HG02588 (cell line): ENCODE results near the gene CDH15.
A peak's percentile ranks its signal among the peaks of the same experiment; 100 is the strongest.
"Not testable (repeated sequence)": the region's sequence is repeated elsewhere in the genome, so short reads cannot be mapped to it uniquely, and the experiment has no call there.

Experiments used
- ATAC-seq: cut with Tn5 transposase; IDR thresholded peaks from one replicate; pipeline ENCODE4 v1.9.1; 2021; ENCODE audit warnings: mild to moderate bottlenecking, moderate library complexity; ENCODE audit not compliant: unreplicated experiment

Gene CDH15

DNA sequence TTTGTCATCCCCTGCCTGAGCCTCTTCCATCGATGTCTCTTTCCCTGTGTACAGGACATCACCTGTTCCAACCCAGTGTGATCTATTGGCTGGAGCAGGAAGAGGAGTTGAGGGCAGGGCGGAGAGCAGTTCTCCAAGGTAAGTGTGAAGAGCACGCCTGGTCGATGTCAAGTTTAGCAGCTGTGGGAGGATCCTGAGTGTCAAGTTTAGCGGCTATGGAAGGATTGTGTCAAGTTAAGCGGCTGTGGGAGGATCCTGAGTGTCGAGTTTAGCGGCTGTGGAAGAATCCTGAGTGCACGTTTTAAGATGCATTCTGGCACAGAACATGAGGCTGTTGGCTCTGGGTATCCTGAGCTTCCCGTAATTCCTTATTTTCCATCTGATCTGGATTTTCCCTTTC is 53.1 kb downstream of the CDH15 start:
- no peak for ATAC-seq

DNA sequence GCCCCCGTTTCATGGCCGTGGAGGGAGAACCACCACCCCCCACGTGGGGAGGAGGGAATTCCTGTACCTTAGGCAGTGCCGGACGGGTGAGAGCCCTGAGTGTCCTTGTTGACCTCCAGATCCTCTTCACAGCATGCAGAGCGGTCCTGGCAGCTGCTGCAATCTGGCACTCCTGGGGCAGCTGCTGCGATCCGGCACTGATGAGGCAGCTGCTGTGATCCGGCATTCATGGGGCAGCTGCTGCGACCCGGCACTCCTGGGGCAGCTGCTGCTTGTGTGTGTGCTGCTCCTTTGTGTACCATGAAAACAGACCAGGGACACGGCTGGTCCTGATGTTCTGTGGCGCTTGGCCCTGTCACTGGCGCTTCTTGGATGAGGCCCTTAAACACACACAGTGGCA is 58.7 kb downstream of the CDH15 start:
- ATAC-seq: no peak

DNA sequence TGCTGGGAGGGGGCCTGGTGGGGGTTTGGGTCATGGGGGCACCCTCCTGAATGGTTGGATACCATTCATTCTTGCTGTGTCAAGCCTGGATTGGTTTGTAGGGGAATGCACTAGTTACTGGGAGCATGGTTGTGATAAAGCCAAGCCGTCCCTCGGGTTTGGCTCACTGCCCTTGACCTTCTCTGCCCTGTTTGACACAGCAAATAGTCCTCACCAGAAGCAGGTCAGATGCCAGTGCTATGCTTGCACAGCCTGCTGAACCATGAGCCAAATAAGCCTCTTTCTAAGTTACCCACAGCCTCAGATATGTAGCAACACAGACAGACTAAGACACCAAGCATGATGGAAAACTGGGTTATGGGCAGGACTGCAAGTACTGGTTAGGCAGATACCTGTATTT is 60.6 kb downstream of the CDH15 start:
- ATAC-seq: no peak

DNA sequence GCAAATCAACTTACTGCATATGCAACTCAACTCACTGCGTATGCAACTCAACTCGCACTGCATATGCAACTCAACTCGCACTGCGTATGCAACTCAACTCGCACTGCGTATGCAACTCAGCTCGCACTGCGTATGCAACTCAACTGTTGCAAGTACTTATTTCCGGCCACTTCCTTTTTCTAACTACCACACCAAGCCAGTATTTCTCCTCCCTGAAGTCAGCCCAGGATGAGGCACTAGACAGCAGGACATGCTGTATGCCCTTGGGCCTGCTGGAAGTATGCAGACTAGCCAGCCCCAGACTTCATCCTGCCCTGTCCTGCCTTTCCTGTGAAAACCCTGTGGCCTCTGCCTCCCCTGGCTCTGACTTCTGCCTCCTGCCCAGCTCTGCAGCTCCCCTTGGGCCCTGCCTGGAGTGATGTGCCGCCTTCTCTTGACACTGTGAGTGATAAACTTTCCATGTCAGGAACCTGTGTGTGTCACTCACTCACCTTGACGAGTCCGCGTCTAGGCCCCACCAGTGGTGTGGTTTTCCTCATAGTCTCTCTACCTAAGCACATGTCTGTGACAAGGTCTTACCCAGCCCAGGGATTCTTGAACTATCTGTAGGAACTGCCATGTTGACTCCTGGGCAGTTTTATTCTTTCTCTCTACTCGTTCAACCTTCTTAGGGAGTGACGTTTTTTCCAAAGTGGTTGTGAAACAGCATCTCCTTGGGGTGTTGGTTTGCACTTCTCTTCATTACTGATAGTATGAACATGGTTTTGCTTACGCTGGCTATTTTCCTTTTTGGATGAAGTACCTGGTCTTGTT is 62.3 kb downstream of the CDH15 start:
- no peak for ATAC-seq

DNA sequence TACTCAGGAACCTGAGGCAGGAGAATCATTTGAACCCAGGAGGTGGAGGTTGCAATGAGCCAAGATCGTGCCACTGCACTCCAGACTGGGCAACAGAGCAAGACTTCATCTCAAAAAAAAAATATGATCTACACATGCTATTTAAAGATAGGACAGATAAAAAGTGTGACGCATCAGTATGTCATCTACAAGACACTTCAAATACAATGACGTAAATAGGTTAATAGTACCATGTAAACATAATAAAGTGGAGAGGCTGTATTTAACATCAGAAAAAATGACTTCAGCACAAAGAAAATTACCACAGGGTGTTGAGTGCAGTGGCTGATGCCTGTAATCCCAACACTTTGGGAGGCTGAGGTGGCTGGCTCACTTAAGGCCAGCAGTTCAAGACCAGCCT is 66.2 kb downstream of the CDH15 start:
- ATAC-seq: no peak

DNA sequence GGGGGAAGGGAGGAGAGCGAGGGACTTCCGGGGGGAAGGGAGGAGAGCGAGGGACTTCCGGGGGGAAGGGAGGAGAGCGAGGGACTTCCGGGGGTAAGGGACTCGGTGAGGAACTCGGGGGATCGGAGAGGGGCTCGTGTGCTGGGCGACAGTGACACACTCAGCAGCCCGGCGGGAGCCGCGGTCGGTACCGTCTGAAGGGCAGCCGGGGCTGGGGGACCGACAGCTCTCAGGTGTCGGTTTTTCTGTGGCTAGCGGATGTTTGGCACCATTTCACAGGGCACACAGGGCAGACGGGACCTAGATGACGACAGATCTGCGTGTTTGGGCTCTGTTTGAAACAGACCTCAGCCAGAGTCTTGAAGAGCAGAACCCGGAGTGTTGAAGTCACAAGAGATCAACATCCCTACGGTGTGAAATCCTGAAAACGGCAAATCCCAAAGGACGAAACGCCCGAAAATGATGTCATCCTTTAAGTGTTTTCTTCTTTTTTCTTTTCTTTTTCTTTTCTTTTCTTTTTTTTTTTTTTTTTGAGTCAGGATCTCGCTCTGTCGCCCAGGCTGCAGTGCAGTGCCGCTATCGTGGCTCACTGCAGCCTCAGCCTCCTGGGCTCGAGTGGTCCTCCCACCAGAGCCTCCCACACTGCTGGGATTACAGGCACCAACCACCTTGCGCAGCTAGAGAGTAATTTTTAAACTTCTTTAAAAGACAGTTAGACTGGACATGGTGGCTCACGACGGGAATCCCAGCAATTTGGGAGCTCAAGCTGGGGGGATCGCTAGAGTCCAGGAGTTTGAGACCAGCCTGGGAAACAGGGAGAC is 69.8 kb downstream of the CDH15 start:
- peak; percentile 63 for ATAC-seq

DNA sequence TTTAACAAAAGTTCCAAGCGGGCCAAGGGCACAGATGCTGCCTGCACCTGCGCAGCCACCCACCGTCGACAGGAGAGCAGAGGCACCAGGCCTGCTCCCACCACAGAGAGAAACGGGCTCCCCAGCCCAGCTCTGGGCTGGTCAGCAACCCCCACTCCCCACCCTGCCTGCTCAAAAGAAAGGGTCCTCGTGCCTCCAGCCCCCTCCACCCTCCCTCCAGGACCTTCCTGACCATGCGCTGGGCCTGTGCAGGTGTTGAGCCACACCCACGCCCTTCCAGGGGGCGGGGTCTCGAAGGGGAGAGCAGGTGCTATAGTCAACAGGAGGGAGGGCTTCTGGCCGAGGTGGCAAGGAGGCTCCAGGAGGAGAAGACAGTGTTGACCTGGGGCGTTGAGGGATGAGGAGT is 71.2 kb downstream of the CDH15 start:
- ATAC-seq: no peak

DNA sequence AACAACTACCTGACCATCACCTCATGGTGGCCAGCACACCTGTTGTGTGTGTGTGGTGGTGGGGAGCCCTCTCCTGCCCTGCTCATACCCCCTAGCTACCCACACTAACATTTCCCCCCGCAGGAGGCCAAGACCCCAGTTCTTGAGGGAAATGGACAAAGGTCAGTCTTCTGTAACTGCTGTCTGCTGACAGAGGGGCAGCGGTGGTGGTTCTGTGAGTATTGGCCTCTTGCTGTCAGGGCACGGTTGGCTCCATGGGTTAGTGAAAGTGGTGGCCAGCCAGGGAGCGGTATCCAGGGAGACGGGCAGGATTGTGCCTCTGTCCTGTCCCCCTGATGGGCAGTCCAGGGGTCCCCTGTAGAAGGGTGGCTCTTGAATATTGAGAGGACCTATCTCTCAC is 72.1 kb downstream of the CDH15 start:
- ATAC-seq: no peak

DNA sequence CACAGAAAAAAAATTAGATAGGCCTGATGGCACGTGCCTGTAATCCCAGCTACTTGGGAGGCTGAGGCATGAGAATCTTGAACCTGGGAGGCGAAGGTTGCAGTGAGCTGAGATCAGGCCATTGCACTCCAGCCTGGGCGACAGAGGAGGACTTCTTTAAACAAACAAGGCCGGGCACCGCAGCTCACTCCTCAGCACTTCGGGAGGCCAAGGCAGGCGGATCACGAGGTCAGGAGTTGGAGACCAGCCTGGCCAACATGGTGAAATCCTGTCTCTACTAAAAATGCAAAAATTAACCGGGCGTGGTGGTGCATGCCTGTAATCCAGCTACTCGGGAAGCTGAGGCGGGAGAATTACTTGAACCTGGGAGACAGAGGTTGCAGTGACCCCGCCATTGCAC is 72.7 kb downstream of the CDH15 start:
- ATAC-seq: not testable (repeated sequence)

DNA sequence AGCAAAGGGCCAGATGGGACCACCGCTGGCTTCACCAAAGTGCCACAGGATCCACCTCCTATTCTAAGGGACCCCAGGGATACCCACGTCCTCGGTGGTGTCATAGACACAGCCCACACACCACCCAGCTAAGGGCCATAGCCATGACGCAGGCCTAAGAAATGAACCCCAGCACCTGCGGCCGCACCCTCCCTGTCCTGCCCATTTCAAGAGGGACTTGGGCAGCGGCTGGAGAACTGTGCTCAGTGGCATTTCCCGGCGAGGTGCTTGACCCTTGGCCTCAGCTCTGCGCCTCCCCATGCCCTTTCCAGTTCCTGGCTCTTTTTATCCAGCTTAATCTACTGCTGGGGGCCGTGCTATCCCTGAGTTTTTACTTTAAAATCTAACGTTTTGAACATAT is 73.2 kb downstream of the CDH15 start:
- no peak for ATAC-seq
